Lung (tissue), 16 donors: Measurements from ENCODE around the gene ERVMER34-1. TPM values are rescaled to one million over a fixed set of nuclear protein-coding genes. Genes with fewer than 3 reads are reported as not detected.
A peak's percentile ranks its signal among the peaks of the same experiment; 100 is the strongest.

Experiments
- ATAC-seq: fragments of 200-7000 bp; cut with Tn5 transposase; one replicate; pipeline ENCODE4 v1.9.1; 2020; ENCODE audit warnings: moderate number of reproducible peaks; ENCODE audit not compliant: insufficient read depth, low FRiP score
- DNase-seq, 3 donors: peaks; one replicate each; pipeline ENCODE4 v3.0.0-alpha.2; 2013 to 2017
- H3K27ac ChIP-seq, 2 donors: one replicate each; pipeline ENCODE4 v1.5.1; 2013; ENCODE audit warnings: mild to moderate bottlenecking in 2 of 2, moderate library complexity in 2 of 2, control low read depth in 1 of 2, inconsistent platforms in 1 of 2, low read depth in 1 of 2, low read length in 1 of 2
- H3K27me3 ChIP-seq, 3 donors: one replicate each; pipeline ENCODE4 v1.5.1; 2013; ENCODE audit warnings: low read length in 2 of 3; ENCODE audit not compliant: control insufficient read depth in 3 of 3, insufficient read depth in 3 of 3
- H3K36me3 ChIP-seq, 4 donors: one replicate each; pipeline ENCODE4 v1.5.1; 2013; ENCODE audit warnings: low read length in 4 of 4, mild to moderate bottlenecking in 1 of 4, moderate library complexity in 1 of 4; ENCODE audit not compliant: control insufficient read depth in 4 of 4, insufficient read depth in 4 of 4
- H3K4me1 ChIP-seq, 5 donors: one replicate each; pipeline ENCODE4 v1.5.1; 2013; ENCODE audit warnings: low read length in 5 of 5, mild to moderate bottlenecking in 2 of 5, moderate library complexity in 1 of 5; ENCODE audit not compliant: control insufficient read depth in 5 of 5, insufficient read depth in 5 of 5
- H3K4me3 ChIP-seq: one replicate; pipeline ENCODE4 v1.5.1; 2013; ENCODE audit warnings: mild to moderate bottlenecking, control low read depth, moderate library complexity
- H3K9ac ChIP-seq, 2 donors: one replicate each; pipeline ENCODE4 v1.5.1; 2013; ENCODE audit warnings: low read length in 2 of 2, control low read depth in 1 of 2; ENCODE audit not compliant: insufficient read depth in 1 of 2
- H3K9me3 ChIP-seq, 4 donors: one replicate each; pipeline ENCODE4 v1.5.1; 2013; ENCODE audit warnings: low read length in 3 of 4, mild to moderate bottlenecking in 1 of 4, moderate library complexity in 1 of 4; ENCODE audit not compliant: control insufficient read depth in 4 of 4, insufficient read depth in 3 of 4
- WGBS, 2 donors: extraction: QIAGEN DNeasy Blood & Tissue Kit; methylation state at CpG; one replicate each; pipeline ENCODE4 v1.1.7; 2013; 5-methylcytosine and 5-hydroxymethylcytosine counted together
- long read RNA-seq, 5 donors: transcript quantifications; one replicate each; lab custom pipeline, GENCODE V29; 2026
- polyA plus RNA-seq, 2 donors: library from polyadenylated mRNA; stranded (reverse); fragments of 200-250 nt; gene quantifications; one replicate each; pipeline ENCODE4 v1.2.1, GENCODE V29; 2013
- total RNA-seq, 2 donors: library from RNA; depleted of rRNA in 1 of 2; stranded (reverse); fragments of >200 nt in 1 of 2; gene quantifications; one replicate each; pipeline ENCODE4 v1.2.1, GENCODE V29; 2014 to 2021
- TF ChIP-seq, protein P1 (sequence below): IDR thresholded peaks from 2 replicates; pipeline ENCODE4 v1.5.1; 2012; ENCODE audit warnings: mild to moderate bottlenecking; ENCODE audit errors: control extremely low read depth, extremely low read depth
- donor health status: control.
- donor health status: control.
- donor health status: Bipolar disorder and iron deficiency.
- donor health status: healthy.
- donor health status: DM: yes; HTN: yes; CAD: no.

The ERVMER34-1 gene, protein sequence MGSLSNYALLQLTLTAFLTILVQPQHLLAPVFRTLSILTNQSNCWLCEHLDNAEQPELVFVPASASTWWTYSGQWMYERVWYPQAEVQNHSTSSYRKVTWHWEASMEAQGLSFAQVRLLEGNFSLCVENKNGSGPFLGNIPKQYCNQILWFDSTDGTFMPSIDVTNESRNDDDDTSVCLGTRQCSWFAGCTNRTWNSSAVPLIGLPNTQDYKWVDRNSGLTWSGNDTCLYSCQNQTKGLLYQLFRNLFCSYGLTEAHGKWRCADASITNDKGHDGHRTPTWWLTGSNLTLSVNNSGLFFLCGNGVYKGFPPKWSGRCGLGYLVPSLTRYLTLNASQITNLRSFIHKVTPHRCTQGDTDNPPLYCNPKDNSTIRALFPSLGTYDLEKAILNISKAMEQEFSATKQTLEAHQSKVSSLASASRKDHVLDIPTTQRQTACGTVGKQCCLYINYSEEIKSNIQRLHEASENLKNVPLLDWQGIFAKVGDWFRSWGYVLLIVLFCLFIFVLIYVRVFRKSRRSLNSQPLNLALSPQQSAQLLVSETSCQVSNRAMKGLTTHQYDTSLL
- total RNA-seq, result 1 to 10 TPM in 1 of 2 donors, under 1 TPM in 1; 0.83 to 2.2 TPM
- polyA plus RNA-seq, result under 1 TPM; 0.89 to 0.93 TPM
- long read RNA-seq, donor 1, result 0 reads
- long read RNA-seq, donor 2, result 0 reads
- long read RNA-seq, donor 3, result 0 reads
- long read RNA-seq, donor 4, partial matches to known transcripts, result 0 of 1 reads
- long read RNA-seq, donor 4, other reads (novel, unspliced or antisense), result 0 of 1 reads
- long read RNA-seq, donor 5, partial matches to known transcripts, result 0 of 1 reads
- long read RNA-seq, donor 5, other reads (novel, unspliced or antisense), result 0 of 1 reads

DNA sequence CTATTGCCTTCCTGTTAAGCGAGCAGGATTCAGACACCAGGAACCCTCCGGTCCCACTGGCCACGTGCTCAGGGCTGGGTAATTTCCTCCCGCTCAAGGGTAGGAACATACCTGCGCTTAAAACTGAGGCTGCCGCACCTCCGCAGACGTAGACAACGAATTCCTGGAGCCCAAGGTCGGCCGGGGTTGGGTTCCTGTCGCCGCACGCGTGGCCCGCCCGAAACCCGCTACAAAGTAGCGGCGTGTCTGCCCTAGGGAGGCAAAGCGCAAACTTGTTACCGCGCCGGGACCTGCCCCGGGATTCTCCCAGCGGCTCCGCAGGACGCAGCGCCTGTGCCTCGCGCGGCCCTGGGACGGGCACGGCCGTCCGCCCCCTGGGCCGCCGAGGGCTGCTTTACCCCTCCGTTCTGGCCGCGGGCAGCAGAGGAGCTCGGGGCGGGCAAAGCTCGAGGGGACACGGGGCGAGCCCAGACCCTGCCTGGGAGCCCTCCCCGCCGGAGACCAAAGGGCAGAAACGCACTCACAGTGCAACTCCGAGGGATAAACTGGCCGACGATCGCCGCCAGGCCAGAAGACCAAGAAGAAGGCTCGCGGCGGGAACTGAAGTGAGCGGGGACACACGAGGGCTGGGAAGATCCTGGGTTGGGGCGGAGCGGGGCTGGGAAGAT lies at the start of gene ERVMER34-1:
ERVMER34-1 (minus strand) TSS at position 607 of the 668 bp plus-strand sequence. CDS start 5,905 bp downstream, outside the sequence.
- H3K9me3 ChIP-seq, result no peaks in the 10 kb centered on the region
- H3K4me1 ChIP-seq, result peaks cover 0 to 11% (median 0%) of the 10 kb centered on the region in 5 donors
- H3K4me3 ChIP-seq, result peak within 1 kb of the TSS; percentile 29
- WGBS, 2 donors, result 1 to 2% methylated on average over 61 of the region's 61 CpGs
- ATAC-seq (peak; percentile 59), DNase-seq (peak; percentile 45 to 49 (median 47))
- no peaks in the 10 kb centered on the region for H3K36me3 ChIP-seq
- TF ChIP-seq, protein P1, sequence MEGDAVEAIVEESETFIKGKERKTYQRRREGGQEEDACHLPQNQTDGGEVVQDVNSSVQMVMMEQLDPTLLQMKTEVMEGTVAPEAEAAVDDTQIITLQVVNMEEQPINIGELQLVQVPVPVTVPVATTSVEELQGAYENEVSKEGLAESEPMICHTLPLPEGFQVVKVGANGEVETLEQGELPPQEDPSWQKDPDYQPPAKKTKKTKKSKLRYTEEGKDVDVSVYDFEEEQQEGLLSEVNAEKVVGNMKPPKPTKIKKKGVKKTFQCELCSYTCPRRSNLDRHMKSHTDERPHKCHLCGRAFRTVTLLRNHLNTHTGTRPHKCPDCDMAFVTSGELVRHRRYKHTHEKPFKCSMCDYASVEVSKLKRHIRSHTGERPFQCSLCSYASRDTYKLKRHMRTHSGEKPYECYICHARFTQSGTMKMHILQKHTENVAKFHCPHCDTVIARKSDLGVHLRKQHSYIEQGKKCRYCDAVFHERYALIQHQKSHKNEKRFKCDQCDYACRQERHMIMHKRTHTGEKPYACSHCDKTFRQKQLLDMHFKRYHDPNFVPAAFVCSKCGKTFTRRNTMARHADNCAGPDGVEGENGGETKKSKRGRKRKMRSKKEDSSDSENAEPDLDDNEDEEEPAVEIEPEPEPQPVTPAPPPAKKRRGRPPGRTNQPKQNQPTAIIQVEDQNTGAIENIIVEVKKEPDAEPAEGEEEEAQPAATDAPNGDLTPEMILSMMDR, result no peak
- peak within 1 kb of the TSS in 1 of 2 donors; percentile 46 for H3K27ac ChIP-seq
- no peak within 1 kb of the TSS for H3K9ac ChIP-seq
- peaks cover 0 to 7% (median 0%) of the 10 kb centered on the region in 3 donors for H3K27me3 ChIP-seq

DNA sequence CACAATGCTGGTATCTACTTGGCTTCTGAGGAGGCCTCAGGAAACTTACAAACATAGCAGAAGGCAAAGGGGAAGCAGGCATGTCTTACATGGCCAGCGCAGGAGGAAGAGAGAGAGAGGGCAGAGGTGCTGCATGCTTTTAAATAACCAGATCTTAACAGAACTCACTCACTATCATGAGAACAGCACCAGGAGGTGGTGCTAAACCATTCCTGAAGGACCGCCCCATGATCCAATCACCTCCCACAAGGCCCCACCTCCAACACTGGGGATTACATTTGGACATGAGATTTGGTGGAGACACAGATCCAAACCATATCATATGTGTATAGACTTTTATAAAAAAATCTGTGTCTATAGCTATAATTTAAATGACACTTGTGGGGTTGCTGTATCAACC lies 48.6 kb upstream of the ERVMER34-1 start:
- no peaks in the 10 kb centered on the region for H3K36me3 ChIP-seq
- 83 to 92% methylated on average over 2 of the region's 2 CpGs for WGBS, 2 donors
- no peaks in the 10 kb centered on the region for H3K27me3 ChIP-seq
- no peak overlapping the region for H3K9ac ChIP-seq
- DNase-seq, result no peak
- H3K4me3 ChIP-seq, result no peak overlapping the region
- ATAC-seq, result no peak
- H3K9me3 ChIP-seq, result no peaks in the 10 kb centered on the region
- TF ChIP-seq, protein P1, result no peak
- no peaks in the 10 kb centered on the region for H3K4me1 ChIP-seq
- no peak overlapping the region for H3K27ac ChIP-seq

DNA sequence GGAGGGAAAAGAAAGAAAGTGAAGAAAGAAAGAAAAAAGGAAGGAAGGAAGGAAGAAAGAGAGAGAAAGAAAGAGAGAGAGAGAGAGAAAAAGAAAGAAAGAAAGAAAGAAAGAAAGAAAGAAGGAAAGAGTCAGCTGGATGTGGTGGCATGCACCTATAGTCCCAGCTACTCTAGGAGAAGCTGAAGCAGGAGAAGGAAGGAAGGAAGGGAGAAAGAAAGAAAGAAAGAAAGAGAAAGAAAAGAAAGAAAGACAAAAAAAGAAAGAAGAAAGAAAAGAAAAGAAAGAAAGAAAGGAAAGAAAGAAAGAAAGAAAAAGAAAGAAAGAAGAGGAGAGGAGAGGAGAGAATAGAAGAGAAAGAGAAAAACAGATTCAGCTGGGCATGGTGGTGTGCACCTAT lies 44.3 kb upstream of the ERVMER34-1 start:
- H3K27ac ChIP-seq, result no peak overlapping the region
- no peaks in the 10 kb centered on the region for H3K36me3 ChIP-seq
- no peaks in the 10 kb centered on the region for H3K27me3 ChIP-seq
- TF ChIP-seq, protein P1, result no peak
- DNase-seq, result no peak
- H3K4me1 ChIP-seq, result no peaks in the 10 kb centered on the region
- ATAC-seq, result no peak
- no peak overlapping the region for H3K9ac ChIP-seq
- H3K4me3 ChIP-seq, result no peak overlapping the region
- peaks cover 0 to 2% (median 0%) of the 10 kb centered on the region in 4 donors for H3K9me3 ChIP-seq
